ENCODE data around the gene COPZ1.
"Not testable (repeated sequence)": the region's sequence is repeated elsewhere in the genome, so short reads cannot be mapped to it uniquely, and the experiment has no call there.

COPZ1 gene

GRCh38 chr12:54324617-54325441, at the start of gene COPZ1:
Gene COPZ1 (plus strand): TSS chr12:54325131. CDS start chr12:54325164, 33 bp downstream.
- peak; percentile 66 to 100 (median 94) for DNase-seq

GRCh38 chr12:54276368-54276767, 48.6 kb upstream of the COPZ1 start:
- DNase-seq, result no peak

GRCh38 chr12:54277823-54278276, 47.1 kb upstream of the COPZ1 start:
- DNase-seq, result no peak

- no peak for DNase-seq
Observed at GRCh38 chr12:54279227-54279631, 45.7 kb upstream of the COPZ1 start.

GRCh38 chr12:54279632-54280467, 45.1 kb upstream of the COPZ1 start, which contains the start of gene CBX5:
Gene CBX5 (minus strand): TSS chr12:54280122. CDS start chr12:54257650, 22,472 bp downstream.
- peak; percentile 86 to 100 (median 98) for DNase-seq

- peak; percentile 66 to 100 (median 97) for DNase-seq
Observed at GRCh38 chr12:54280468-54281260, 44.3 kb upstream of the COPZ1 start, which contains the start of gene HNRNPA1. Gene HNRNPA1 (plus strand): TSS chr12:54280726. CDS start chr12:54280808, 82 bp downstream.

- not testable (repeated sequence) for DNase-seq
Observed at GRCh38 chr12:54281261-54281638, 43.7 kb upstream of the COPZ1 start.

GRCh38 chr12:54281694-54282093, 43.2 kb upstream of the COPZ1 start:
- DNase-seq, result not testable (repeated sequence)

- DNase-seq, result no peak
Observed at GRCh38 chr12:54282949-54283593, 41.9 kb upstream of the COPZ1 start.

GRCh38 chr12:54284070-54284780, 40.7 kb upstream of the COPZ1 start:
- DNase-seq, result not testable (repeated sequence)

GRCh38 chr12:54285150-54286041, 39.5 kb upstream of the COPZ1 start:
- no peak for DNase-seq

GRCh38 chr12:54286042-54287030, 38.6 kb upstream of the COPZ1 start:
- no peak for DNase-seq

GRCh38 chr12:54287261-54288157, 37.4 kb upstream of the COPZ1 start:
- no peak for DNase-seq

GRCh38 chr12:54292083-54292930, 32.6 kb upstream of the COPZ1 start:
- no peak for DNase-seq

GRCh38 chr12:54292931-54293241, 32.0 kb upstream of the COPZ1 start:
- DNase-seq, result no peak

Data from anterior cingulate cortex (tissue), 58 donors.